Activated T-cell treated with anti-CD3 and anti-CD28 coated beads for 4 hours (primary cell): ENCODE results near the gene GRM7.

ENCODE experiments used
- DNase-seq: peaks from one replicate; pipeline ENCODE4 v3.0.0-alpha.2; 2020

The GRM7 gene

GRCh38 chr3:7744850-7745249, 883.9 kb downstream of the GRM7 start:
- no peak for DNase-seq

- DNase-seq = no peak
Observed at GRCh38 chr3:7745711-7746110, 884.8 kb downstream of the GRM7 start.

- DNase-seq = no peak
Observed at GRCh38 chr3:7749931-7750695, 889.2 kb downstream of the GRM7 start.

GRCh38 chr3:7752005-7752404, 891.1 kb downstream of the GRM7 start:
- no peak for DNase-seq

GRCh38 chr3:7754653-7755441, 893.9 kb downstream of the GRM7 start:
- no peak for DNase-seq

- DNase-seq = no peak
Observed at GRCh38 chr3:7759630-7760029, 898.7 kb downstream of the GRM7 start.

- no peak for DNase-seq
Observed at GRCh38 chr3:7760718-7761117, 899.8 kb downstream of the GRM7 start.

- DNase-seq = no peak
Observed at GRCh38 chr3:7764115-7764514, 903.2 kb downstream of the GRM7 start.

- no peak for DNase-seq
Observed at GRCh38 chr3:7766530-7766929, 905.6 kb downstream of the GRM7 start.

GRCh38 chr3:7779331-7779730, 918.4 kb downstream of the GRM7 start:
- DNase-seq = no peak

- no peak for DNase-seq
Observed at GRCh38 chr3:7781395-7781794, 920.5 kb downstream of the GRM7 start.

- DNase-seq = no peak
Observed at GRCh38 chr3:7787871-7788828, 927.2 kb downstream of the GRM7 start.

- DNase-seq = no peak
Observed at GRCh38 chr3:7788881-7789280, 928.0 kb downstream of the GRM7 start.

- no peak for DNase-seq
Observed at GRCh38 chr3:7789324-7789723, 928.4 kb downstream of the GRM7 start.

GRCh38 chr3:7790141-7790540, 929.2 kb downstream of the GRM7 start:
- no peak for DNase-seq
